ENCODE data around the gene KDR.

KDR gene

DNA sequence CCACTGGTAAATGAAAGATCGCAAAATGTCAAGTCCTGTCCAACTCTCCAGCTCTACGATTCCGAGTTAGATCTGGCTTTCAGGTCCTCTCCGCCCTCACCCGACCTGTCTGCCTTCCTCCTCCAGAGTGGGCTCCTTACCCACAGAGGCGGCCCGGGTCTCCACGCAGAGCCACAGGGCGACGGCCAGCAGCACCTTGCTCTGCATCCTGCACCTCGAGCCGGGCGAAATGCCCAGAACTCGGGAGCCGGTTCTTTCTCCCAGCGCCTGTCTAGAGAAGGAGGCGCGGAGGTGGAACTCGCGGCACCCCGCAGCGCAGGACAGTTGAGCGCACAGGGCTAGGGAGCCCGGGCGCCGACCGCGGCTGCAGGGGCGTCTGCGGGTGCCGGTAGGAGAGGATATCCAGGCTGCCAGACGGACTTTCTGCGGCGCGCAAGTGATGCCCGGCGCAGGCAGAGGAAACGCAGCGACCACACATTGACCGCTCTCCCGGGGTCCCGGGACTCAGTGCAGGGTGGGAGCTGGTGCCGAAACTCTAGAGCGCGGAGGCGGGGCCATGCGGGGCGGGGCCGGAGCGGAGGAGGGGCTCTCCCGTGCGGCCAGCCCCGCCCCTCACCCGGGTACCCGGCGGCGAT lies at the start of gene KDR:
KDR (minus strand) TSS at position 509 of the 635 bp plus-strand sequence; CDS start at position 207, 302 bp downstream.
- DNase-seq, result peak; percentile 17

DNA sequence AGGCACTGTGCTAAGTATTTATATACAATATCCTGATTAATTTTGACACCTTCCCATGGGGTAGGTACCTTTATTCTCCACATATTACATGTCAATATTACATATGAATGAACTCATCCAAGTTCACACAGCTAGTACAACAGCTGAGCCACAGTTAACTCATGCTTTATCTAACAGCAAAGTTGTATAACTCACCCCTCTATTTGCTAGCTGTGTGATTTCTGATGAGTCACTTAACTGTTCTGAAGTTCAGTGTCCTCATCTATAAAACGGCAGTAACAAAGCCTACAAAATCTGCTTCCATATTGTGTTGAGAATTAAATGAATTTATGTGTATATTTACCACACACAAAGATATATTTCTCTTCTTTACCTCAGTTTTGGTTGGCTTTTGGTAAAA lies 48.2 kb upstream of the KDR start:
- peak; percentile 74 for DNase-seq

DNA sequence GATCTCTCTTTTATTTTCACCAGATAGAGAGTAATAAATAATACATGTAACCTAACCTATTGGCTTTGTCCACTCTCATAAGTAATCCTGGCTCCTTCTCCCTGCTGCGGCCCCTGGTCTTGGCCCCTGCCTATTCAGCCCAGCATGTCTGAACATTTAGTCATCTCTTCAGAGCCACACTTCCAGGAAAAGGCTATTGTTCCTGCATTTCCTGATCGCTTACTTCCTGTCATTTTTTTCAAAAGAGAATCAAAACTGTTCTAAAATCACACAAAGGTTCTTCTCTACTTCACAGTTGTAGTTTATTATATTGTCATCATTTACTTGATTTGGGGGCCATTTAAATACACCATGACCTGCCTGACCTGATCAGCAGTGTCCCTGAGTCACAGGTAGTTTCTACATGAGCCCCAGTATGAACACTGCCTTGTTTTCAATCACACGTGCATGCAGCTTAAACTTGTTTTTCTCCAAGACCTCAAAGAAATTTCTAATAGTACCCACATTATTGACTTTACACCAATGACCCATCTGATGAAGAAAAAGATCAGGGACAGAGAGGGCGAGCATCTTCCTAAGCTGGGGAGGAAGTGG lies 47.4 kb upstream of the KDR start:
- DNase-seq, result peak; percentile 43

DNA sequence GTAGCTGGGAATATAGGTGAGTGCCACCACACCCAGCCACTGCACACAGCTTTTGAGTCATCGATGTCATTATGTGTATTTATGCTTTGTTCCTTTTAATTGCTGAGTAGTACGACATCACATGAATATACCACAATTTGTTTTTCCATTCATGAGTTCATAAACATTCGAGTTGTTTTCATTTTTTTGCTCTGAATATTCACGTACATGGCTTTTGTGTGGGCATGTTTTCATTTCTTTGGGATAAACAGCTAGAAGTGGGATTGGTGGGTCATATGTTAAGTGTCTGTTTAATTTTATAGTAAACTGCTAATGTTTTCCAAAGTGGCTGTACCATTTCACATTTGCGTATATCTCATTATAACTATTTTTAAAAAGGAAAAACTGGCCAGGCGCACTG lies 45.1 kb upstream of the KDR start:
- no peak for DNase-seq

DNA sequence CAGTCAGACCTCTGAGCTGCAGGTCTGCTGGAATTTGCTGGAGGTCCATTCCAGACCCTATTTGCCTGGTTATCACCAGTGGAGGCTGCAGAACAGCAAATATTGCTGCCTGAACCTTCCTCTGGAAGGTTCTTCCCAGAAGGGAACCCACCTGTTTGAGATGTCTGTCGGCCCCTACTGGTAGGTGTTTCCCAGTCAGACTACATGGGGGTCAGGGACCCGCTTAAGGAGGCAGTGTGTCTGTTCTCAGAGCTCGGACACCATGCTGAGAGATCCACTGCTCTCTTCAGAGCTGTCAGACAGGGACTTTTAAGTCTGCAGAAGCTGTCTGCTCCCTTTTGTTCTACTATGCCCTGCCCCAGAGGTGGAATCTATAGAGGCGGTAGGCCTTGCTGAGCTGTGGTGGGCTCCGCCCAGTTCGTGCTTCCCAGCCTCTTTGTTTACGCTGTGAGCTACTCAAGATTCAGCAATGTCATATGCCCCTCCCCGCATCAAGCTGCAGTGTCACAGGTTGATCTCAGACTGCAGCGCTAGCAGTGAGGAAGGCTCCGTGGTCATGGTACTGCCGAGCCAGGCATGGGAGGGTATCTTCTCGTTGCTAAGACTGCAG lies 44.1 kb upstream of the KDR start:
- DNase-seq, result peak; percentile 40

DNA sequence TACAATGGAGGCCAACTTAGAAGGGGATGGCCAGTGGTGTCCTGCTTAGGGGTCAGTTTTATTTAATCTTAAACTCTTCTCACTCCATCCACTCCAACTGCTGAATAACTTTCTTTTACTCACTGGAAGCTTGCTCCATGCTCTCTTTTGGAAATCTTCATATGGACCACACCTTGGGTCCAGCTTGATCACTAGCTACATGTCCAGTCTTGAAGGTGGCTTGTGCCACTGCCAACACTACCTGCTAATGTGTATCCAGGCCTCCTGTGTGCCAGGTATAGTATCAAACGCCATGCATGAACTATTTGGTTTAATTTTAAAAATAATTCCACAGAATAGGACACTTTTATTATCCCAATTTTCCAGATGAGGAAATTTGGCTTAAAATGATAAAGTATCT lies 37.0 kb upstream of the KDR start:
- no peak for DNase-seq

DNA sequence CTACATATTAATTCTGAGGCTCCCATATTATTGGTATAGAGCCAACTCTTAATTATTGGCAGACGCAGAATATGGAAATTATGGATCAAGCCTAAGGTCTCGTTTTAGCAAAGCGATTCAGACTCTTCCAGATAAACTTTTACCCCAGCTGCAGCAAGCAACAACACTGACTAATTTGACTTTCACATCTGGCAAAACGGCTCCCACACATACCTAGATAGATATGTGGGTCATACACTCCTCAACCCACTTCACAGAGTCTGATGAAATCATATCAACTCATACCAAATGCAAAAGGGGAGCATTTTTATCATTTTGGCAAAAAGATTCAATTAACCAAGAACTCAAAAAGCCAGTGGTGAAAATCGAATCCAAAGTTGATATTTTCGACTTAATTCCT lies 36.3 kb upstream of the KDR start:
- DNase-seq, result no peak

DNA sequence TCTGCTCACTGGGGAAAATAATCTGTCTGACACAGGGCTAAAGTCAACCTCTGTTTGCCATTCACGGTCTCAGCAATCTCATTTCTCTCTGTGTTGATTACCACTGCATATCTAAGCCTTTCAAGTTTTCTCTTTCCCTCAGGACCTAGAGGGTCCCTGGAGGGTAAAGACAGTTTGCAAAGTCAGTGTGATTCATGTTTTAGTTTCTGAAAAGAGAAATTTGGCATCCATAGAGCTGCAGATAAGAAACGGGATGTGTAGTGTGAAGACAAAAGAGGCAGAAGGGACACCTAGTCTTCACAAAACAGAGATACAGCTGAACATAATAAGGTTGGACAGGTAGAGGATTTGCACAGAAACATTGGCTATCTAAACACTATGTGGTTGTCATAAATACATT lies 34.5 kb upstream of the KDR start:
- DNase-seq, result peak; percentile 23

DNA sequence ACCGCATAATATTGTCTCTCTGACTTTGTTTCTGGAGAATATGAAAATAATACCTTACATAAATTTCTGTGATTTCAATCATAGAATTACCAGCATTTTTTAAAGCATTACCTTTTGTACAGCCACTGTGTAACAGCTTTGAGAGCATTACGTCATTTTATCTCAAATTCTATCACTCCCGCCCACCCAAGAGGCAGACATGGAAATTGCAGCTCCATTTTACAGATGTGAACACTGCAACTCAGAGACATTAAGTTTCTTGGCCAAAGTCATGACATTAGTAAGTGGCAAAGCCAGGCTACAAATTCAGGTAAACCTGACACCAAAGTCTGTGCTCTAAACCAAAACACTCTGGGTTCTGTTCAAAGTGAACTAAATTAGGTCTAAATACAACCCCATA lies 33.6 kb upstream of the KDR start:
- DNase-seq, result no peak

DNA sequence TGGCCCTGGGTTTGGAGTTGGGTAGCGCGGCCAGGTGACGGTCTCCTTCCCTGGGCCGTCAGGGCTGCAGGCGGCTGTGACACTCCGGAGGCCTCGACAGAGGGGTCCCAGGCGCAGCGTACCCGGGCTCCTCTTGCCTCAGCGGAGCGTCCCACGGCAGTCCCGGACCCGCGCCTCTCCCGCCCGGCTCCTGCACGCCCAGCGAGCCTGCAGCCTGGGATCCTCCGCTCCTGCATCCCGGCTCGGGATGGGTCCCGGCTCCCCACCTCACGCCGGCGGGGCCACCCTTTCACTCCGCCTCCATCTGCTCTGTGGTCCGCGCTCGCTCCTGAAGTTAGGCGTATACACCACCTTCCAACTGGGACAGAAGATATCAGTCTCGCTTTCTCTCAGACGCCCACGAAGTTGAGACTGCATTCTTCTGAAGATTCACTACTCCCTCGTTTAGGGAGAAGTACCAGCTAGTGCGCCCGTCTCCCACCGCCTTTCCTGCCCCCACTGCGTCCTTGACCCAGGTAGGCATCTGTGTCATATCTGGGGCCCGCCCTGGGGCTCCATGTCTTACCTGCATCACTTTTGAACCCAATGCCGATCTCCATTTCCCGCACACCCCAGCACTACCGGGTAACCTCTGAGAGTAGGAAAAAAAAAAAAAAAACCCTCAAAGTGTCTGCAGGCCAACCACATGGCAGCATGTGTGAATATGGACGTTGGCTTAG lies 32.3 kb upstream of the KDR start:
- no peak for DNase-seq

DNA sequence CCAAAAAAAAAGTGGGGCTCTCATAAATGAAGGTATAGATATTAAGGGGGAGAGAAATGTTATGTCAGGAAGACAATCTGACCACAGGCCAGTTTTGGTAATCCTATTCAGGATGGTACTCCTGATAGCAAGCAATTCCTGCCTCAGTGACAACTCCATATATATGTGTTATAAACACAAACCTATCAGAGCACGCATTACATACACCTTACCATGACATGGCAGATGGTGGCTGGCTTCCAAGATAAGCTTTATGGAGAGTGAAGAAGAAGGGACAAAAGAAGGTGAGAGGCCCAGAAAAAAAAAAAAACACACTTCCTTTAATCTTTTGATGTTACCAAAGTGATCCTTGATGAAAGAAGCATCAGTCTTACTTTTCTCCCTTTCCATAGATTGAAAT lies 29.5 kb upstream of the KDR start:
- no peak for DNase-seq

DNA sequence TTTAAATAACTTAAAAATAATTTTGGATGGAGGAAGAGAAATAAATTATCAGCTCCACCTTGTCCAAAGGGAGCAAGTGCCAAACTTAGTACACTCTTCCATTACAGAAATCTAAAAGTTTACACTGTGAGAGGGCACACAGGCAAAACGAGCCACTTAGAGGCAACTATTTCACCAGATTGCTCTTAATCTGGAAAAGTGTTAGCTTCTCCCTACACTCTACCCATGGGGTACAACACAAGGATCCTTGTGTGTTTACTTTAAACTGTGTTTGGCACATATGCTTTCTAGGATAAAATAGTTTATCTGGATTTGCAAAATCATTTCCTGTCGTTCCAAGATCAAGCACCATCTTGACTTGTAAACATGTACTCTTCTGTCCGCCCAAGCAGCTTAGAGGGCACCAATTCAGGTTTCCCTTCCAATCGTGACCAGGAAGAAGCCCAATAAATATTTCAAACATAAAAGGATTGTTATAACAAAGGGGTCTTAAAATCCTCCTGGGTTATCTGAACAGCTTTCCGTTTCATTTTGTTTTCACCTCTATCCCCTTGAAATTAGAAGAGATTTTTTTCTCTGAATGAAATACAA lies 29.0 kb upstream of the KDR start:
- DNase-seq, result no peak

DNA sequence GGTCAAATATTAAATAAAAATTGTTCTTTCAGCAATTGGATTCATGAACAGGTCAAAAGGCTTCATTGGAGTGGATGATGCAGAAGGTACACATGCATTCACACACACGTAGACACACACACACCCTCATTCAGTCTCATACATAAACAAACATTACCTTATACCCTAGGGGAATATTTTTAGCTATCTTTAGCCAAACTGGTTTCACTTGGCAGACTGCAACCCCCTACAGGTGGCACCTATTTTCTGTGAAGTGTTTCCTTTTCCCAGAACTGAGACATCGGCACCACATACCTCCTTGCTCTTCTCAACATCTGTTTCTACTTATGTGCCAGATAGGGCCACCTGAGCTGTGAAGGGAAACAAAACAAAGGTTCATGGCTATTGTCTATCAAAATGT lies 18.5 kb upstream of the KDR start:
- no peak for DNase-seq

DNA sequence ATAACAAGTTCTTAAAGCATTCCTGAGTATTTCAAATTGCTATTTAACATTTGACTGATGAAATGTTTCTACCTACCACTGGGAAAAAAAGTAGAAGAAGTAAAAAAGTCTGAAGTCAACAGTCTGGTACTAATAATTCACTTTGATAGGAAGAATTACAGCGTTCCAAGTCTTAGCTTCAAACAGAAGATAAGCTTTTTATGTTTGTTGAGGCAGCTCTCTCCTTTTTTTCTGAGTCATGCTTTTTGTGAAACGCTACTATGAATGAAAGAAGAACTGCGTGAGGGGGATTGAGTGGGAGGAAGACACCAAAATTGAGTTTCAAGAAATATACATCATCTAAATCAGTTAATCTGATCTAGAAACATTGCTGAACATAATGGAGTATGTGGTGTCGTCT lies 13.0 kb upstream of the KDR start:
- DNase-seq, result no peak

DNA sequence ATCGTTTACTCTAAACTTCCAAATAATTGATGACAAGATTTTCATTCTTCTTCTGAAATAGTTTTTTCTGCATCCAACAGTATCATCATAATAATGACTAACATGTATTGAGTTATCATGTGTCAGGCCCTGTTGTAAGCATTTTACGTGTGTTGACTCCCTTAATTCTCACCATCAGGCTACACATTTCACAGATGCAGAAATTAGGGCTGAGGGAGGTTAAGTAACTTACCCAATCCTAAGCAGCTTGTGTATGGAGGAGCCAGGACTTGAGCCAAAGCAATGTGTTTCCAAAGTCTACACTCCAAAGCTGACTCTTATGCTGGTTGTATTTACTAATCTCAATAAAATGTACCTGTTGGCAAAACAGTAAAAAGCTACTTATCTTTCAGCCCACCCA lies 11.2 kb upstream of the KDR start:
- no peak for DNase-seq

DNA sequence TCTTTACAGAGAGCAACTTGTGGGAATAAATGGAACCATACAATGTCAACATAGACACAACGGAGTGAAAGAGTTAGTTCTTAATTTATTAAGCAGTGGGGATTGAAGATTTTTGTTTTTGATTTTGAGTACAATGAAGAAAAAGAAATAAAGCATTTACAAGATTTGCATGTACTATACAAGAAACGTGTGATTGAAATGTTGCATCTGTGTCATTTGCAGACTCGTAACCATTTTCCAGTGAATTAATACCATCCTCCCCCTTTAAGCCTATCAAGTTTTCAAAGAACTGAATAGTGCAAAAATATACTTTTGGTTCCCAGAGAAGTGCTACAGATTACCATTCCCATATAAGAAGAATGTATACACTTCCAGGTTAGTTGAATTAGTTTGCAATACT lies 8.6 kb upstream of the KDR start:
- no peak for DNase-seq

DNA sequence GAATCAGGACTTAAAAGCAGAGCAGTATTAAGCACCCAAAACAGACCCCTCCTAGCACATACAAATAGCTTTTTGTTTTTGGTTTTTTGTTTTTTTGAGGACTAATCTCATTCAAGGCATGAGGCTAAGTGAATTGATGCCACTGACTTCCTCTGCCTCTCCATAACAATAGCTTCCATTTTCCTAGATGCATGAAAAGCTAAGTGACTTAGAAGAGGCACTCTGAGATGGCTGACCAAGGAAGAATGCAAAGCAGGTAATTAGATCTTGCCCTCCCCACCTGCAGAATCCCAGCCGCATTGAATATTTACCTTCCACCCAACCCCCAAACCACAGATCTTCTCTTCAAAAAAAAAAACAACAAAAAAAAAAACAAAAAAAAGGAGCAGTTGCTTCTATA lies 7.4 kb upstream of the KDR start:
- DNase-seq, result no peak

DNA sequence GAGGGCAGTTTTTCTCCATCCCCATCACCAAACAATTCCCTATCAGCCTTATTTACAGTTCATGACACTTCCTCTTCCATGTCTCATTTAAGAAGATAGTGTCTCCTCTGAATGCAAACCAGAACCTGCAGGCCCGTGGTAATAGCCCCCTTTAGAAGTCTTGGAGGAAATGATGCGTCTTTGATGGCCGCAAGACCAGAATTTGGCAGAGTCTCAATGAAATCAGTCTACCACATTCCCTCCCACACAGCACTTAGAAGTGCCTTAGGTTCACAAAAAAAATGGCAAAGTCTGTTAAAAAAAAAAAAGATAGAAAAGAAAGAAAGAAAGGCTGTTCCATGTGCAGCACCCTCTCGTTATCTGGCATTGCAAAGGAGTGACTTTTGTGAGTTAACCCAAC lies 2.1 kb upstream of the KDR start:
- DNase-seq, result peak; percentile 7

DNA sequence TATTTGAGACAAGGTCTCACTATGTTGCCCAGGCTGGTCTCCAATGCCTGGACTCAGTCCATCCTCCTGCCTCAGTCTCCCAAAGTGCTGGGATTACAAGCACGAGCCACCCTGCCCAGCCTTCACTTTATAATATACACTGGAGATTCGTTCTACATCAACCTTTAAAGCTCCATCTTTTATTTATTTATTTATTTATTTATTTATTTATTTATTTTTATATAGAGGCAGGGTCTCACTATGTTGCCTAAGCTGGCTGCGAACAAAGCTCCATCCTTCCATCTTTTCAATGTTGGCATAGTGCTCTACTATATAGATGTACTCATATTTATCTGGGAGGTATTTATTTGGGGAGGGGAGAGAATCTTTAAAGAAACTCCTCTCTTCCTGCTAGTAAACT lies 1.7 kb upstream of the KDR start:
- DNase-seq, result no peak

DNA sequence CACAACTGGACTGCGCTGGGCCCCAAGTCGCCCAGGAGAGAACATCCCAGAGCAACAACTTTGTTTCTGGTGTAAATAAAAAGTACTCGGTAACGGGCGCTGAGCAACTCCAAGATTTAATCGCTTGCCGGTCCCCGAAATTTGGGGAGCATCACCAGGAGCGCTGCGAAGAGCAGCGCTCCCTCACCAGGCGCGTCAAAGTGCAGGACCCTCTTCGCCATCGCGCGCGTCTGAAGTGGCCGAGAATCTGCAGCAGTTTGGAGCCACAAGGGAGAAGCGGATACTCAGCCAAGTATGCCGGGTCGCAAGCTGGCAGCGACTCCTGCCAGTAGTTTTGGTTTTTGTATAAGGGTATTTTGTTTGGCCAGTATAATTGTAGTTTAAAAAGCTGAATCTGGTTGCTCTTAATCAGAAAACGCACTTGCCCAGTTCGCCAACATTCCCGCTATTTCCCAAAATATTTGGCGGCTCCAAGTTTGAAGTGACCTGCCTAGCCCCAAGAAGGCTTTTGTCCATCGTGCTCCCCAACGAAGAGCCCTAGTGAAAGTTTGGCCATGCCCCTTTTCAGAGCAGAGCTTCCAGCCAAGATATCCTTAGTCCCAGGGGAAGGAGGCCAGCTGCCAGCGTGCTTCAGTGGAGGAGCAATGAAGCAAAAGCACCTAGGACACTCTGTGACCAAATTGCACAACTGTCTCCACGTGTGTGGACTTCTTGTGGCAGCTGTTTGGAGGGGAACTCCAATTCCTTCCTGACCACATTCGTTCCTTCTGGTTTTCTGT lies 557 bp upstream of the KDR start:
- peak; percentile 5 for DNase-seq

DNA sequence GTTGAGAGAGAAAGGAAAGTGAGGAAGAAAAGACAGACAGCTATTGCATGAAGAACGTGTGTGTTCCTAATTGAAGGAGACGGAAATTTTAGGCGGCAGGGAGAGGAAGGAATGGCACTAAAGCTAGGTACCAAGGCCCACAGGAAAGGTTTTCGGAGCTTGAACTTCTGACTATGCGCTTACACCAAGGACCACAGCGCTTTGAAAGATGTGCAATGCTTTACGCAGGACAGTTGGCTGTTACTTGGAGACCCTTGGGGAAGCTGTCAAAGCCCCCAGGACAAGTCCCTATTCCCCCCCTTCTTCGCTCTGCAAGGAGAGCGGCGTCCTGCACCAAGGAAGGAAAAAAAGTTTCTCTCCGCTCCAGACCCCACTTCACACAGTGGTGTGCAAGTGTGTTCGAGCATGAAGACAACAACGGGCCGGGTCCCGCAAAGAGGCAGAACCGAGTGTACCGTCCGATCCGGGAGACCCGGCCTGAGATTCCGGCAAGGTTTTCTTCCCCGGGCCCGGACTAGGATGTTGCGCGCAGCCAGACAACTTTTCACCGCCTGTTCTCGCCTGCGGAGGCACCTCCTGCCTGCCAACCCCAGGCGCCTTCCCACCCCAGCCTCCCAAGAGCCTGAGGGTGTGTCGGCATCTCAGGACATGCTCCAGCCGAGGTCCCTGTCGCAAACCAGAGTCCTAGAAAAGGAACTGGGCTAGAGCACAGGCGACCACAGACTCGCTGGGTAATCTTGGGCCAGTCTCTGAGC lies 896 bp downstream of the KDR start:
- DNase-seq, result peak; percentile 7

DNA sequence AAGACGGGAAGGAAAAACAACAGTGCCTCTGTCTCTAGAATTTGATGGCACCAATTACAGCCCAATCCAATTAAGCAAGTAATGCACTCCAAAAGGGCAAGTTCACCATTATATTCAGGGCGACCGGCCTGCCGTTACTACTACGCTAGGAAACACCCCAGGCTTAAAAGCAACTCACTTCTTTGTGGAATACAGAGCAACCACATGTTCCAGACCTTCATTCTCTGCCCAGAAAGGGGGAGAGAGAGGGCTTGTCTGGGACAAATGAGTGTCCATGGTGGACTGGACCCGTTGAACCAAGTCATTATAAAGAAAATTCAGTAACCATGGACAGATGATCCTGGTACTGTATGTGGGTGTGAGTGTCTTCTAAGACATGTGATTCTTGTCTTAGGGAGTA lies 1.6 kb downstream of the KDR start:
- no peak for DNase-seq

Measured in fibroblast of skin of right biceps (primary cell).